ENCODE measurements around the gene VSTM4. TPM values are rescaled to one million over a fixed set of nuclear protein-coding genes. Genes with fewer than 3 reads are reported as not detected.

Gene VSTM4
- total RNA-seq, 4 donors from 2014 or later = 1.8 to 4.0 (median 2.6) TPM

DNA sequence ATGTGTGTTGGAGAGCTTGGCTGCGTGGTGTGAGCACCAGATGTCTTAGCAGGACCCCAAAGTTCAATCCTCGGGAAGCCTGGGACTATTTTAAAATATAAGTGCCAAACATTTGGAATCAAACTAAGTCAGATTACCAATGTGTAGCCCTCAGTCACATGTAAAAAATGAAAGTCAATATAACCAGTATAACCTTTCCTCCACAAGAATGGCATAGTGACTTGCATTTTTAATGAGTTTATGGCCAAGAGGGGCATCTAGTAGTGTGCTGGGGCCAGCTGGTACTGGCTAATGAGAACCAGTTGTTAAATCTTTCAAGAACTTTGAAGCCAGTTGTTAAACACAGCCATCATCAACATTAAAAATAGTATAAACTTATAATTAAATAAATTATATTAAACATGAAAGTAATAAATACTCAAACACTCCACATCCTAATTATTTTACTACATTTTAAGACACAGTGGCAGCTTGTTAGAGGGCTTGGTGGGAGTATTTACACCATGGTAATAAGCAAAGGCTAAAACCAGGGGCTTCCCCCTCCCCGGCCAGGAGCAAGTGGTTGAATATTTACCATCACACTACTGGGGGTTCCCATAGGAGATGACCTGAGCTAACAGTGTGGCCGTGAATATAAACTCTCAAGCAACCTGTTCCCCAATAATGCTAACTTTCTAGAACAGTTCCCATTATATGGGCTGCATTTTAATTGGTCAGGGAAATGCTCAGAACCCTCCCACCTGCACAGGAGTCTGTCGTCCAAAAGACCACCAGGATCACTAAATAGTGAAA lies 26.4 kb upstream of the VSTM4 start:
- no peak for TF ChIP-seq POLR2A (IDR thresholded peaks at IDR 0.05)
- TF ChIP-seq, protein P1, sequence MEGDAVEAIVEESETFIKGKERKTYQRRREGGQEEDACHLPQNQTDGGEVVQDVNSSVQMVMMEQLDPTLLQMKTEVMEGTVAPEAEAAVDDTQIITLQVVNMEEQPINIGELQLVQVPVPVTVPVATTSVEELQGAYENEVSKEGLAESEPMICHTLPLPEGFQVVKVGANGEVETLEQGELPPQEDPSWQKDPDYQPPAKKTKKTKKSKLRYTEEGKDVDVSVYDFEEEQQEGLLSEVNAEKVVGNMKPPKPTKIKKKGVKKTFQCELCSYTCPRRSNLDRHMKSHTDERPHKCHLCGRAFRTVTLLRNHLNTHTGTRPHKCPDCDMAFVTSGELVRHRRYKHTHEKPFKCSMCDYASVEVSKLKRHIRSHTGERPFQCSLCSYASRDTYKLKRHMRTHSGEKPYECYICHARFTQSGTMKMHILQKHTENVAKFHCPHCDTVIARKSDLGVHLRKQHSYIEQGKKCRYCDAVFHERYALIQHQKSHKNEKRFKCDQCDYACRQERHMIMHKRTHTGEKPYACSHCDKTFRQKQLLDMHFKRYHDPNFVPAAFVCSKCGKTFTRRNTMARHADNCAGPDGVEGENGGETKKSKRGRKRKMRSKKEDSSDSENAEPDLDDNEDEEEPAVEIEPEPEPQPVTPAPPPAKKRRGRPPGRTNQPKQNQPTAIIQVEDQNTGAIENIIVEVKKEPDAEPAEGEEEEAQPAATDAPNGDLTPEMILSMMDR (IDR thresholded peaks at IDR 0.05 in 4 of 5, conservative IDR thresholded peaks at IDR 0.05 in 1 of 5) = no peak
- no peak overlapping the region for H3K27ac ChIP-seq
- no peaks in the 10 kb centered on the region for H3K27me3 ChIP-seq
- H3K4me3 ChIP-seq = no peak overlapping the region
- no peaks in the 10 kb centered on the region for H3K36me3 ChIP-seq
- H3K9me3 ChIP-seq = no peaks in the 10 kb centered on the region
- intact Hi-C loops (cut with DNase I; ENCODE audit: low total_unique reads) = no loop called here
- H3K4me1 ChIP-seq = no peaks in the 10 kb centered on the region
- DNase-seq = no peak
- in situ Hi-C loops (cut with MboI; ENCODE audit: low sequenced_read_pairs in 4 of 4) = no loop called here
- no peak for ATAC-seq

- no peaks in the 10 kb centered on the region for H3K36me3 ChIP-seq
- no peak overlapping the region for H3K4me3 ChIP-seq
- intact Hi-C loops (cut with DNase I; ENCODE audit: low total_unique reads) = no loop called here
- H3K27me3 ChIP-seq = no peaks in the 10 kb centered on the region
- H3K9me3 ChIP-seq = no peaks in the 10 kb centered on the region
- ATAC-seq (no peak), DNase-seq (no peak)
- no peaks in the 10 kb centered on the region for H3K4me1 ChIP-seq
- H3K27ac ChIP-seq = no peak overlapping the region
- in situ Hi-C loops (cut with MboI; ENCODE audit: low sequenced_read_pairs in 4 of 4) = no loop called here
- TF ChIP-seq POLR2A (IDR thresholded peaks at IDR 0.05) = no peak
- TF ChIP-seq, protein P1 (IDR thresholded peaks at IDR 0.05 in 4 of 5, conservative IDR thresholded peaks at IDR 0.05 in 1 of 5) = no peak
Observed at GRCh38 chr10:49140304-49141177, 25.2 kb upstream of the VSTM4 start.

DNA sequence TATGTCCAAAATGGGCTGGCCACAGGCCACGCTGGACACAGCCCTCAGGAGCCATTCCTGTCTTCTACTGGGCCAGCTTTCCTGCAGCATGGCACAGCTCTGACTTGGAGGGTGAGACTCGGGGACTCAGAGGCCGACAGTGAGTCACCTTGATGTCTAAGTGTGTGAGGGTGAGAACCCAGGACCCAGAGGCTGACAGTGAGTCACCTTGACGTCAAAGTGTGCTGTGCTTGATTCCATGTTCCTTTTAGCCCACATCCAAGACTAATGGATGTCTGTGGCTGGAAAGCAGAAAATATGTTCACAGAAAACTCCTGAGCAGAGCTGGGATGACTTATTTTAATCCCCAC lies 24.5 kb upstream of the VSTM4 start:
- Histone ChIP-seq H3K27ac (peak overlapping the region in 2 of 4 donors; percentile 49 to 63), H3K36me3 (no peaks in the 10 kb centered on the region), H3K4me3 (no peak overlapping the region), H3K4me1 (no peaks in the 10 kb centered on the region), H3K27me3 (no peaks in the 10 kb centered on the region), H3K9me3 (no peaks in the 10 kb centered on the region)
- ATAC-seq (peak in 1 of 2 donors; percentile 51), DNase-seq (no peak)
- TF ChIP-seq, protein P1 (IDR thresholded peaks at IDR 0.05 in 4 of 5, conservative IDR thresholded peaks at IDR 0.05 in 1 of 5) = no peak
- TF ChIP-seq POLR2A (IDR thresholded peaks at IDR 0.05) = no peak
- intact Hi-C loops (cut with DNase I; ENCODE audit: low total_unique reads) = no loop called here
- in situ Hi-C loops (cut with MboI; ENCODE audit: low sequenced_read_pairs in 4 of 4) = no loop called here

DNA sequence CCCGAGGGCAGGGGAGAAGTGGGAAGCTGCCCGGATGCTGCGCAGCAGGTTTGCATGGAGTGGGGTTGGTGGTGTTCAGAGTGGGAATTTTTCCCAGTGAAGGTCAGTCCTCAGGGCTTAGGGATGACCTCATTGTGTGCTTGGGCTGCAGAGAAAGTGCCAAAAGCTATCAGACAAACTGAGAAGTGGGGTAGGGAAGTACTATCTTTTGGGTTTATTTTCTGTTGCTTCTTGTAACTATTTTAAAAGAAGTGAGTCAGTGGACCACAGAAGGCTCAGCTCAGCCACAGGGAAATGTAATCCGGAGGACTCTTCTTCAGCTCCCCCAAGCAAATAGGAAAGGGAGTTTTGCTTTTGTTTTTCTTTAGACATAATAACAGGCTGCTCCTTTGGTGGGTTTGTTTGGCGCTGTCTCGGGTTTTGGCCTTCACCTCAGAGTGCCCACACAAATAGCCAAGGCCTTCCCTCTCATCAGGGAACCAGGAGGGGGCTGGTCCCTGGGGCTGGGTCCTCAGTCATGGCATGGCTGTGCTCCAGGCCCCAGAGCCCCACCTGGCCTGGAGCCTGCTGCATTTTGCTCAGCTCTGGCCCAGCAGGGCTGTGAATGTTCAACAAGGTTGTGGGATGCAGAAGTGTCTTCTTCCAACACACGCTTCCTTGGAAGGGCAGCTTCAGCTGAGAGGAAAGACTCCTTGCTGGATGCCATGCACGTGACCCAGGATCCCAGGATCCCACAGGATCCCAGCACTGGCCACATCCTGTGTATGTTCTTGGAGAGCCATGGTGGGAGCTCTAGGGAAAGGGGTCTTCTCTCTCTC lies 23.9 kb upstream of the VSTM4 start:
- Histone ChIP-seq H3K4me3 (no peak overlapping the region), H3K9me3 (no peaks in the 10 kb centered on the region), H3K27me3 (no peaks in the 10 kb centered on the region), H3K27ac (peak overlapping the region; percentile 18 to 63 (median 52)), H3K36me3 (no peaks in the 10 kb centered on the region), H3K4me1 (no peaks in the 10 kb centered on the region)
- ATAC-seq (no peak), DNase-seq (no peak)
- in situ Hi-C loops (cut with MboI; ENCODE audit: low sequenced_read_pairs in 4 of 4) = no loop called here
- intact Hi-C loops (cut with DNase I; ENCODE audit: low total_unique reads) = no loop called here
- no peak for TF ChIP-seq POLR2A (IDR thresholded peaks at IDR 0.05)
- TF ChIP-seq, protein P1 (IDR thresholded peaks at IDR 0.05 in 4 of 5, conservative IDR thresholded peaks at IDR 0.05 in 1 of 5) = no peak
